Kidney (tissue), 14 donors: ENCODE data around the gene SIMC1. TPM values are rescaled to one million over a fixed set of nuclear protein-coding genes. Genes with fewer than 3 reads are reported as not detected.

Experiments used
- DNase-seq, 5 donors: peaks; one replicate each; pipeline ENCODE4 v3.0.0-alpha.2; 2013 to 2020
- FAIRE-seq: peaks from 2 replicates; lab custom pipeline; 2012; peaks lifted over from hg19 to GRCh38; lab: Jason Lieb, UNC
- H3K27ac ChIP-seq, 2 donors: one replicate each; pipeline ENCODE4 v1.7.0; 2013; ENCODE audit warnings: low read depth in 2 of 2, low read length in 2 of 2, inconsistent platforms in 1 of 2
- H3K27me3 ChIP-seq: one replicate; pipeline ENCODE4 v1.7.1; 2013; ENCODE audit warnings: low read length, inconsistent platforms; ENCODE audit not compliant: control insufficient read depth, insufficient read depth
- H3K36me3 ChIP-seq, 3 donors: one replicate each; pipeline versions ENCODE4 v1.7.0 to v1.7.1; 2013; ENCODE audit warnings: low read length in 3 of 3, control low read depth in 1 of 3, inconsistent platforms in 1 of 3; ENCODE audit not compliant: insufficient read depth in 3 of 3, control insufficient read depth in 2 of 3
- H3K4me1 ChIP-seq, 3 donors: one replicate each; pipeline versions ENCODE4 v1.7.0 to v1.7.1; 2013; ENCODE audit warnings: low read length in 3 of 3, inconsistent platforms in 1 of 3, low read depth in 1 of 3; ENCODE audit not compliant: control insufficient read depth in 2 of 3, insufficient read depth in 2 of 3
- H3K4me3 ChIP-seq, 3 donors: one replicate each; pipeline versions ENCODE4 v1.7.0 to v1.8.1; 2013; ENCODE audit warnings: low read length in 3 of 3, control low read depth in 1 of 3, inconsistent platforms in 1 of 3
- H3K9ac ChIP-seq, 3 donors: one replicate each; pipeline versions ENCODE4 v1.7.0 to v1.7.1; 2013; ENCODE audit warnings: low read length in 3 of 3, control low read depth in 1 of 3, inconsistent platforms in 1 of 3
- H3K9me3 ChIP-seq, 3 donors: one replicate each; pipeline versions ENCODE4 v1.7.0 to v1.7.1; 2013; ENCODE audit warnings: low read length in 3 of 3, control low read depth in 1 of 3, inconsistent platforms in 1 of 3; ENCODE audit not compliant: control insufficient read depth in 2 of 3, insufficient read depth in 1 of 3
- intact Hi-C: fragments of 100-400 bp; cut with DNase I; formaldehyde crosslinking; loops from one replicate; pipeline ENCODE4 v1.11.1; 2022
- polyA plus RNA-seq: library from polyadenylated mRNA; stranded (reverse); fragments of 350-450 nt; fragmentation: Illumina TruSeq; extraction: RNeasy Lipid Tissue Mini Kit (QIAGEN cat#74804); gene quantifications from one replicate; pipeline ENCODE4 v1.2.3, GENCODE V29; 2014; ENCODE audit warnings: low read depth, low replicate concordance; ENCODE audit not compliant: insufficient read depth
- total RNA-seq: library from RNA; stranded (reverse); fragmentation: NEBNext Ultra II Directional; extraction: Animal tissue kit (Norgen Biotek cat#: 25700); gene quantifications from one replicate; pipeline ENCODE4 v1.2.1, GENCODE V29; 2021
- TF ChIP-seq, protein P1 (sequence below): IDR thresholded peaks from 3 replicates; pipeline ENCODE4 v1.5.1; 2012; ENCODE audit warnings: mild to moderate bottlenecking, moderate library complexity, borderline replicate concordance; ENCODE audit not compliant: insufficient read depth; ENCODE audit errors: extremely low read depth
- donor health status: control.
- donor health status: control.
- donor health status: control.
- donor health status: control.
- donor health status: control.
- donor health status: DM: yes; HTN: yes; CAD: no.
- donor health status: Normal renal cell carcinoma (clear cell type).

The SIMC1 gene
- total and polyA plus RNA-seq, 2 donors from 2014 or later: 4.1 to 10.0 TPM

- H3K36me3 ChIP-seq: peaks cover 0 to 13% (median 7%) of the 10 kb centered on the region in 3 donors
- no peak overlapping the region for H3K9ac ChIP-seq
- TF ChIP-seq, protein P1, sequence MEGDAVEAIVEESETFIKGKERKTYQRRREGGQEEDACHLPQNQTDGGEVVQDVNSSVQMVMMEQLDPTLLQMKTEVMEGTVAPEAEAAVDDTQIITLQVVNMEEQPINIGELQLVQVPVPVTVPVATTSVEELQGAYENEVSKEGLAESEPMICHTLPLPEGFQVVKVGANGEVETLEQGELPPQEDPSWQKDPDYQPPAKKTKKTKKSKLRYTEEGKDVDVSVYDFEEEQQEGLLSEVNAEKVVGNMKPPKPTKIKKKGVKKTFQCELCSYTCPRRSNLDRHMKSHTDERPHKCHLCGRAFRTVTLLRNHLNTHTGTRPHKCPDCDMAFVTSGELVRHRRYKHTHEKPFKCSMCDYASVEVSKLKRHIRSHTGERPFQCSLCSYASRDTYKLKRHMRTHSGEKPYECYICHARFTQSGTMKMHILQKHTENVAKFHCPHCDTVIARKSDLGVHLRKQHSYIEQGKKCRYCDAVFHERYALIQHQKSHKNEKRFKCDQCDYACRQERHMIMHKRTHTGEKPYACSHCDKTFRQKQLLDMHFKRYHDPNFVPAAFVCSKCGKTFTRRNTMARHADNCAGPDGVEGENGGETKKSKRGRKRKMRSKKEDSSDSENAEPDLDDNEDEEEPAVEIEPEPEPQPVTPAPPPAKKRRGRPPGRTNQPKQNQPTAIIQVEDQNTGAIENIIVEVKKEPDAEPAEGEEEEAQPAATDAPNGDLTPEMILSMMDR: no peak
- H3K27me3 ChIP-seq: no peaks in the 10 kb centered on the region
- FAIRE-seq: no peak
- no peak overlapping the region for H3K27ac ChIP-seq
- no peaks in the 10 kb centered on the region for H3K9me3 ChIP-seq
- no peak for DNase-seq
- intact Hi-C loops: no loop called here
- no peak overlapping the region for H3K4me3 ChIP-seq
- H3K4me1 ChIP-seq: no peaks in the 10 kb centered on the region
Measured at GRCh38 chr5:176379881-176380280, 141.7 kb downstream of the SIMC1 start.

DNA sequence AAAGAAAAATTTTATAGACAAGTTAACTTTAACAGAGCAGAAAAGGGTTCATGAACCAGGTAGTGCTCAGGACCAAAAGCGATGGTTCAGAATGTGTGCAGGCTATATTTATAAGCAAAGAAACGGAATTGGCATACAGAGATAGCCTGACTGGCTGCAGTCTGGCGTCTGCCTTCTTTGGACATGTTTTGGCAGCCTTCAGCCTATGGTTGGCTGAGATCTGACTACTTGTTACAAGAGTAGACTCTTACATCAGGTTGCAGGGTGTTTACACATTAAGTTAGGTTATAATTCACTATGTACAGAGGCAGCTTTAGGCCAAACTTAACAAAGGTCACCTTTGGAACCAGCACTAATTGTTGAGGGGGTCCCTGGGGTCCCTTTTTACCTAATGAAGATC is 143.2 kb downstream of the SIMC1 start:
- Histone ChIP-seq H3K4me3 (no peak overlapping the region), H3K27ac (no peak overlapping the region), H3K9me3 (no peaks in the 10 kb centered on the region), H3K4me1 (no peaks in the 10 kb centered on the region), H3K9ac (no peak overlapping the region), H3K36me3 (peaks cover 0 to 15% (median 15%) of the 10 kb centered on the region in 3 donors), H3K27me3 (no peaks in the 10 kb centered on the region)
- FAIRE-seq (no peak), DNase-seq (no peak)
- intact Hi-C loops: no loop called here
- TF ChIP-seq, protein P1: no peak

DNA sequence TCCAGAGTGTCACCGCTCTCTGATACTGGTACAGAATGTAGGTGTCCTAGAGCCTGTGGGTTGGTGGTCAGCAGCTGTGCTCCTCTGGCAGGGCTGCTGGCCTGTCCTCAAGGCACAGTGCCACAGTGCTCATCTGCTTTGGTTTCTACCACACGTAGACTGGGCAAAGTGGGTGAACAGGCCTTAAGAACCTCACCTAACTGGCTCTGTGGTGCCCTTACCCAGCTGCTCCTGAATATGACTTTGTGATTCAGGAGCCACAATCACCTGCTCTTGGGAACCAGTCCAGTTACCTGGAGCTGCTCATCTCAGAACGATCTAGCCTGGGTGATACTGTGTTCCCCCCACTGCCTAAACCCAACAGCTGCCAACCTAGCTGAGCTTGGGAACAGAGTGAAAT is 143.8 kb downstream of the SIMC1 start:
- intact Hi-C loops: no loop called here
- no peak for FAIRE-seq
- Histone ChIP-seq H3K9me3 (no peaks in the 10 kb centered on the region), H3K4me1 (no peaks in the 10 kb centered on the region), H3K27me3 (no peaks in the 10 kb centered on the region), H3K27ac (no peak overlapping the region), H3K36me3 (peaks cover 0 to 15% (median 15%) of the 10 kb centered on the region in 3 donors), H3K9ac (no peak overlapping the region), H3K4me3 (no peak overlapping the region)
- TF ChIP-seq, protein P1: no peak
- DNase-seq: no peak

DNA sequence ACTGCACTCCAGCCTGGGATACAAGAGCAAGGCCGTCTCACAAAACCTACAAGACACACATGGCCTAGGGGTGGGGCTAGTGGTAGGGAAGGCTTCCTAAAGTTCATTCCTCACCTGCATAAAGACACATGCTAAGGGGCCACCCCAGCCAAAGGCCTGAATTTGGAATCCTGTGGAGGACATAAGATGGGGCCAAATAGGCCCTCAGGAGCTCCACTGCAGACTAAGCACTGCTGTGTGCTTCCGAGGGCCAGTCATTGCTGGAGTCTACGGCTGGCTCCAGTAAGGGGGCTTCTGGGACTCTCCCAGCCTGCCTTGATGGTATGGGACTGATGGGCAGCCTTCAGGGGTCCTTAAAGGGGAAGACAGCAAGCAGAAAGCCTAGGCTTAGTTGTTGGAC is 144.5 kb downstream of the SIMC1 start:
- FAIRE-seq (no peak), DNase-seq (no peak)
- TF ChIP-seq, protein P1: no peak

More for the DNA sequence above, 144.5 kb downstream of the SIMC1 start:
- no peaks in the 10 kb centered on the region for H3K9me3 ChIP-seq
- H3K36me3 ChIP-seq: peaks cover 0 to 15% (median 15%) of the 10 kb centered on the region in 3 donors
- no peak overlapping the region for H3K9ac ChIP-seq
- H3K27me3 ChIP-seq: no peaks in the 10 kb centered on the region
- peaks cover 0 to 5% (median 5%) of the 10 kb centered on the region in 3 donors for H3K4me1 ChIP-seq
- no peak overlapping the region for H3K4me3 ChIP-seq
- intact Hi-C loops: no loop called here
- H3K27ac ChIP-seq: no peak overlapping the region
